GM13976 (cell line): ENCODE results near the gene NT5E.

Source experiments
- DNase-seq: peaks from one replicate; pipeline ENCODE4 v3.0.0; 2012; ENCODE audit warnings: low spot score
- CTCF ChIP-seq: IDR thresholded peaks from 2 replicates; pipeline ENCODE4 v1.5.1; 2012; ENCODE audit warnings: borderline replicate concordance, mild to moderate bottlenecking; ENCODE audit not compliant: insufficient read depth; ENCODE audit errors: extremely low read depth, missing control alignments, control extremely low read depth
- in situ Hi-C: fragments of 300-500 bp; cut with MboI; formaldehyde crosslinking; loops from one replicate; pipeline ENCODE4 v1.12.0; 2022; ENCODE audit warnings: low sequenced_read_pairs, mixed read lengths, inconsistent platforms; ENCODE audit not compliant: unreplicated experiment

The NT5E gene

GRCh38 chr6:85451565-85452306 is 1.9 kb downstream of the NT5E start:
- no peak for TF ChIP-seq CTCF
- no peak for DNase-seq
- in situ Hi-C loops: no loop called here

- DNase-seq: no peak
- TF ChIP-seq CTCF: no peak
- in situ Hi-C loops: no loop called here
Measured at GRCh38 chr6:85452441-85452881, 2.6 kb downstream of the NT5E start.

- DNase-seq: no peak
- in situ Hi-C loops: no loop called here
- no peak for TF ChIP-seq CTCF
Measured at GRCh38 chr6:85453052-85453451, 3.2 kb downstream of the NT5E start.

- DNase-seq: no peak
- no peak for TF ChIP-seq CTCF
- in situ Hi-C loops: no loop called here
Measured at GRCh38 chr6:85453490-85453889, 3.6 kb downstream of the NT5E start.

GRCh38 chr6:85455471-85456026 is 5.7 kb downstream of the NT5E start:
- DNase-seq: no peak
- in situ Hi-C loops: no loop called here
- TF ChIP-seq CTCF: no peak

GRCh38 chr6:85456782-85457181 is 6.9 kb downstream of the NT5E start:
- TF ChIP-seq CTCF: no peak
- in situ Hi-C loops: no loop called here
- DNase-seq: no peak
